Hepatic stellate cell (primary cell): ENCODE data around the gene NUBP2.
A peak's percentile ranks its signal among the peaks of the same experiment; 100 is the strongest.

Experiments used
- DNase-seq: peaks from one replicate; pipeline ENCODE4 v3.0.0; 2011; ENCODE audit warnings: low spot score

The NUBP2 gene

DNA sequence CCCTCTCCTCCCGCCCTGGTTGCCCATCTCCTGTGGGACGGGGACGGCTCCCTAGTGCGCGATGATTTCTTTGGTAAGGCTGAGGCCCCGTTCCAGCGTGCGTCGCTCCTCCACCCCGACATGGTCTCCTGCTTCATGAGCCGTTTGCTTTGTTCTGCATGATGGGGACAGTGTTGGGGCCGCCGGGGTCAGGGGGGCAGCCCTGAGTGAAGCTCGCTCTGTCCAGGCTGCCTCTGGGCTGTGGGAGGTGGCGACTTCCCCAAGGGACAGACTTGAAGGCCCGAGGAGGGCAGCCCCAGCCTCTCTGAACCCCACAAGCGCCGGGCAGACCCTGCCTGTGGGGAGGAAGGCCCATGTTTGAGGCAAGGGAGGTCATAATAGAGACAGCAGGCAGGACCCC, 23.8 kb upstream of the NUBP2 start:
- DNase-seq, result no peak

DNA sequence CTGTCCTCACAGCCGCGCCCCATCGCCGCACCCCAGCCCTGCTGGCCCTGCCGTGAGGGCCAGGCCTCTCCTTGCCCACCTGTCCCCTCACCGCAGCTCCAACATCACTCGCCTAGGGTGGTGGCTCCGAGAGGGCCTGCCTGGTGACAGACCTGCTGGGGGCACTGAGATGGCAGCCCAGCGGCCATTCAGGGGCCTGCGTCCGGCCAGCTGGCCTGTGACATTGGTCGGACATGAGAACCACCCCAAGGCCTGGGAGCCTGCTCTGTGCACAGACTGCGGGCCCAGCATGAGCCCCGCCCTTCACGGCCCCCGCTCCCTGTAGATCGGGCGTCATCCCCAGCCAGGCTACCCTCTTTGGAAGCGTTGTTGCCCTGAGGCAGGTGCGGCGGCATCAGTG, 23.2 kb upstream of the NUBP2 start:
- no peak for DNase-seq

DNA sequence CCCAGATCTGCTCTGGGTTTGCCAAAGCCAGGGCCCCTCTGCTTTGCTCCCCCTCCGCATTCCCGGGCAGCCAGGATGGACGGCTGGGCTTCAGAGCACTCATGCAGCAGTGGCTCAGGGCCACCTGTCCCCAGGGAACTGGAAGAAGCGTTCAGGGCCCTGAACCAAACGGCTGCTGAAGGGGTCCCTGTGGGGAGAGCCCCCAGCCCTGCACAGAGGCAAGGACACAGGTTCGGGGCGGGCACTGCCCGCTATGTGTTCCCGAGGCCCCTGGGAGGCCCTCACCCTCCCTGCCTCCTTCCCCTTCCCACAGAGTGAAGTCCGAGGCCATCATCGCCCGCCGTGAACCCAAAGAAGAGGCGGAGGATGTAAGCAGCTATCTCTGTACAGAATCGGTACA, 21.8 kb upstream of the NUBP2 start:
- DNase-seq, result no peak

DNA sequence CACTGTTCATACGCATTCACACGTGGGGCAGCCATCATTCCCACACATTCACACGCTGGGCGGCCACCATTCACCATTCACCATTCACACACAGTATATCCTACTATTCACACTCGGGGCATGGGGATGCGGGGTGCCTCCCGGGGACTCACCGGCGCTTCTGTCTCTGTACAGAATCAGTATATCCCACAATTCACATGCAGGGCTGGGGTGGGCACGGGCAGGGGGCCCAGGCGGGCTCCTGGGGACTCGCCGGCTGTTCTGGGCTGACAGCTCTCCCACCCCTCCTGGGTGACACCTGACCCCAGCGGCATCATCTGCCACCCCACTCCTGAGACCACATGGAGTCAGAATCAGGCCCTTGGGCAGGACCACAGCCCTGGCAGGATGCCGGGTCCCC, 21.0 kb upstream of the NUBP2 start:
- DNase-seq, result no peak

DNA sequence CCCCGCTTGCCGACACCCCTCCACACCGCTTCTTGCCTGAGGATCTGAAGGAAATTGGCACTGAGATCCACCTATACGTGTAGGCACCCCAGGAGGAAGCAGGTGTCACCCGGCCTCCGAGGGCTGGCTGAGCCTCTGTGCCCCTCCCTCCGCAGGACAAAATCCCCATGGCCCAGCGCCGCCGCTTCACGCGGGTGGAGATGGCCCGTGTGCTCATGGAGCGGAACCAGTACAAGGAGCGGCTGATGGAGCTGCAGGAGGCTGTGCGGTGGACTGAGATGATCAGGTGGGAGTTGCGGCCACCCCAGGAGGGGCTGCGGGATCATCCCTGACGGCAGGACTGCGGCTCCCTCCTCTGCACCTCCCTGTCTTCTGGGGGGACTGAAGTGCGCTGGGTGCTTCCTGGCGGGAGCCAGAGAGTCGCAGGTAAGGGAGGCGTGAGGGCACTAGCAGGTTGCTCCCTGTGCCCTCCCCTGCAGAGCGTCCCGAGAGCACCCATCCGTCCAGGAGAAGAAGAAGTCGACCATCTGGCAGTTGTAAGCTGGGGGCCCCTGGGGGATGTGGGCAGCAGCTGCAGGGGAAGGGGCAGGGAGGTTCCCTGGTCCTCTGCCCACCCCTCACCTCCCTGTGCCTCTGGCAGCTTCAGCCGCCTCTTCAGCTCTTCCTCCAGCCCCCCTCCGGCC, 20.4 kb upstream of the NUBP2 start:
- no peak for DNase-seq

DNA sequence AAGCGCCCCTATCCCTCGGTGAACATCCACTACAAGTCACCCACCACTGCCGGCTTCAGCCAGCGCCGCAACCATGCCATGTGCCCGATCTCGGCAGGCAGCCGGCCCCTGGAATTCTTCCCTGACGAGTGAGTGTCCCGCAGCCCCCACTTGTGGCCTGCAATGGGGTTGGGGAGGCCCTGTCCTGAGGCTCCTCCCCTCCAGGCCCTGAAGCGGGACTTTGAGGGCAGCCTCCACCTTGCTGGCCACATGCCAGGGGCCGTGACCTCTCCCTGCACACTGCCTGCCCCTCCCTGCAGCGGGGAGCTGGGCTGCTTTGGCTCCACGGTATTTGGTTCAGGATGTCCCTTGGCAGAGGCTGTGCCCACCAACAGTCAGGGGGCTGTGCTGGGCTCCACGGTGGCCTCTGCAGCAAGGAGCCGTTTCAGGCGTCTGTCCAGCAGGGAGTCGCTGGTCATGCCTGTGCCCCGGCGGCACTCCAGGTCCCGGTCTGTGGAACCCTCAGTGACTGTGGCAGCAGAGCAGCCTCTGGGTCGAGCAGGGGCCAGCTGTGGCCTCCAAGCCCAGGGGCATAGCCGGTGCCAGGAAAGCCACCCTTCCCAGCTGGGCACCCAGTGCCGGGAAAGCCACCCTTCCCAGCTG, 19.8 kb upstream of the NUBP2 start:
- no peak for DNase-seq

DNA sequence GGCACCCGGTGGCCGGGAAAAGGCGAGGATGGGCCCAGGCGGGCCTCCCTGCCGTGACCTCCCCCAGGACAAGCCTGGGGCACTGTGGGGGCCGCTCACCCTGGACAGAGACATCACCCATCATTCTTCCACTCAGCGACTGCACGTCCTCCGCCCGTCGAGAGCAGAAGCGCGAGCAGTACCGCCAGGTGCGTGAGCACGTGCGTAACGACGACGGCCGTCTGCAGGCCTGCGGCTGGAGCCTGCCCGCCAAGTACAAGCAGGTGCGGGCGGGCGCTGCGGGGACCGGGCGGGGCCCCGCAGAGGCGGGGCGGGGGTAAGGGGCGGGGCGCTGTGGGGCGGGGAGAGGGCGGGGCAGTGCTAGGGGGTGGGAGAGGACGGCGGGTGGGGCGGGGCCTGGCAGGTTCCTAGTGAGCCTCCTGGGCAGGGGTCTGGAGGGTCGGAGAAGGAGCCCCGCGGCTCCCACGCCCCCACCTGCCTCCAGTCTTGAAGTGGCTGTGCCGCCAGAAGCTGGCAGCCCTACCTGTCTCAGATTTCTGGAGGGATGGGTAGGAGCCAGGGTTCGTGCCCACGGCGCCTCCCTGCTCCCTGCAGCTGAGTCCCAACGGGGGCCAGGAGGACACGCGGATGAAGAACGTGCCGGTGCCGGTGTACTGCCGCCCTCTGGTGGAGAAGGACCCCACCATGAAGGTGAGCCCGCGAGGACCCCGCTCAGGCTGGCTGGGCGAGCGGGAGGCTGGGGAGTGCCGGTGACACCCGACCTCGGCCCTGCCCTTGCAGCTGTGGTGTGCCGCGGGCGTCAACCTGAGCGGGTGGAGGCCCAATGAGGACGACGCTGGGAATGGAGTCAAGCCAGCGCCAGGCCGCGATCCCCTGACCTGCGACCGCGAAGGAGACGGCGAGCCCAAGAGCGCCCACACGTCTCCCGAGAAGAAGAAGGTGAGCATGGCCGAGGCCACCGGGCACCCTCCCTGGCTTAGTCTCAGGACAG, 18.9 kb upstream of the NUBP2 start:
- no peak for DNase-seq

DNA sequence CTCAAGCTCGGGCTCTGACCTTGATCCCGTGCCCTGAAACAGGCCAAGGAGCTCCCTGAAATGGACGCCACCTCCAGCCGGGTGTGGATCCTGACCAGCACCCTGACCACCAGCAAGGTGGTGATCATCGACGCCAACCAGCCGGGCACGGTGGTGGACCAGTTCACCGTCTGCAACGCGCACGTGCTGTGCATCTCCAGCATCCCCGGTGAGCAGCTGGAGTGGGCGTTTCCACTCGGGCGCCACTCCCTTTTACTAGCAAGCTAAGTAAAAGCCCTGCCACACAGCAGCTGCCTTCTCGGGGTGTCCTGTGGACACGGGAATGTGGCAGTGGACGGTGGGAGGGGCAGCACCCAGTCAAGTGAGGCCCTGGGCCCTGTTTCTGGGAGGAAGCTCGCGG, 17.8 kb upstream of the NUBP2 start:
- DNase-seq, result no peak

DNA sequence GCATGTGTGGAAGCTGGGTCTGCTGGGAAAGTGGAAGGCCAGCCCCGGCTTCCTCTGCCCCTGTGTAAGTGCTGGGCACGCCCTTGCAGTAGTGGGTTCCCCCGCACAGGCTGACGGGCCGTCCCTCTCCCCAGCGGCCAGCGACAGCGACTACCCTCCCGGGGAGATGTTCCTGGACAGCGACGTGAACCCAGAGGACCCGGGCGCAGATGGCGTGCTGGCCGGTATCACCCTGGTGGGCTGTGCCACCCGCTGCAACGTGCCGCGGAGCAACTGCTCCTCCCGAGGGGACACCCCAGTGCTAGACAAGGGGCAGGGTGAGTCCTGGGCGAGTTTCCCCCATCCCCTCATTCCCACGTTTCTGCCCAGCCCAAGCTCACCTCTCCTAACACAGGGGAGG, 16.9 kb upstream of the NUBP2 start:
- DNase-seq, result no peak

DNA sequence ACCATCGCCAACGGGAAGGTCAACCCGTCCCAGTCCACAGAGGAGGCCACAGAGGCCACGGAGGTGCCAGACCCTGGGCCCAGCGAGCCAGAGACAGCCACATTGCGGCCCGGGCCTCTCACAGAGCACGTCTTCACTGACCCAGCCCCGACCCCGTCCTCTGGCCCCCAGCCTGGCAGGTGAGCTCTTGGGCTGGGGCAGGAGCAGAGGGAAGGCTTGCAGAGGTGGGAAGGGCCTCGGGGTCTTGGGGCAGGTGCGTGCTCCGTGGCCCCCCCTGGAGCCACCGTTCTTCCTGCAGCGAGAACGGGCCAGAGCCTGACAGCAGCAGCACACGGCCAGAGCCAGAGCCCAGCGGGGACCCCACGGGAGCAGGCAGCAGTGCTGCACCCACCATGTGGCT, 16.5 kb upstream of the NUBP2 start:
- no peak for DNase-seq

DNA sequence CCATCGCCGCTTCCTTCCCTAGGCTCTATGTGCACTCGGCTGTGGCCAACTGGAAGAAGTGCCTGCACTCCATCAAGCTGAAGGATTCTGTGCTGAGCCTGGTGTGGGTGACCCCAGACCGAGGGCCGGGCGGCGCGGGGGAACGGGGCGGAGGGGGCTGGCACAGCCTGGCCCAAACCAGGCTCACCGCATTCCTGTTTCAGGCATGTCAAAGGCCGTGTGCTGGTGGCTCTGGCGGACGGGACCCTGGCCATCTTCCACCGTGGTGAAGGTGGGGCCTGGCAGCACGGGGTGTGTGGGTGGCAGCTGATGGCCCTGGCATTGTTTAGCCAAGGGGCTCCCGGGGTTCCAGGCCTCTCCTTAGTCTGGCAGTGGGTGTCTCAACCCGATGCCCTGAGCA, 16.1 kb upstream of the NUBP2 start:
- no peak for DNase-seq

DNA sequence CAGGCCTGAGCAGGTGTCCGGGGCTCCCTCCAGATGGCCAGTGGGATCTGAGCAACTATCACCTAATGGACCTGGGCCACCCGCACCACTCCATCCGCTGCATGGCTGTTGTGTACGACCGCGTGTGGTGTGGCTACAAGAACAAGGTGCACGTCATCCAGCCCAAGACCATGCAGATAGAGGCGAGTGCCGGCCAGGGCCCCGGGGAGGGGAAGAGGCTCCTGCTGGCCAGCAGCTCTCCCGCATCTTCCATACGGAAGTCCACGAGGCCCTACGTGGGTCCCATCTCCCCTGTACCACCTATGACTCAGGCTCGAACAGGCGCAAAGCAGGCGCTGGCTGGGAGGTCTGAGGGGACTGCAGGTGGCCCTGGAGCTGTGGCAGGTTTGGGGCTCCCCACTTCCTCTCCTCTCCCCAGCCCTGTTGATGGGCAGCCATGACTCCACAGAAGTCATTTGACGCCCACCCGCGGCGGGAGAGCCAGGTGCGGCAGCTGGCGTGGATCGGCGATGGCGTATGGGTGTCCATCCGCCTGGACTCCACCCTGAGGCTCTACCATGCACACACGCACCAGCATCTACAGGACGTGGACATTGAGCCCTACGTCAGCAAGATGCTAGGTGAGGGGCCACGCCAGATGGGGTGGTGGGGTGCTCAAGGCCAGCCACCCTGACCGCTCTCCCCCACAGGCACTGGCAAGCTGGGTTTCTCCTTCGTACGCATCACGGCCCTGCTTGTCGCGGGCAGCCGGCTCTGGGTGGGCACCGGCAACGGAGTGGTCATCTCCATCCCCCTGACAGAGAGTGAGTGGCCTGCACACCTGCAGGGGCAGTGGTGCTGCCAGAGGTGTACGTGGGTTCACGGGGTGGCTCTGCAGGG, 15.4 kb upstream of the NUBP2 start:
- DNase-seq, result no peak

DNA sequence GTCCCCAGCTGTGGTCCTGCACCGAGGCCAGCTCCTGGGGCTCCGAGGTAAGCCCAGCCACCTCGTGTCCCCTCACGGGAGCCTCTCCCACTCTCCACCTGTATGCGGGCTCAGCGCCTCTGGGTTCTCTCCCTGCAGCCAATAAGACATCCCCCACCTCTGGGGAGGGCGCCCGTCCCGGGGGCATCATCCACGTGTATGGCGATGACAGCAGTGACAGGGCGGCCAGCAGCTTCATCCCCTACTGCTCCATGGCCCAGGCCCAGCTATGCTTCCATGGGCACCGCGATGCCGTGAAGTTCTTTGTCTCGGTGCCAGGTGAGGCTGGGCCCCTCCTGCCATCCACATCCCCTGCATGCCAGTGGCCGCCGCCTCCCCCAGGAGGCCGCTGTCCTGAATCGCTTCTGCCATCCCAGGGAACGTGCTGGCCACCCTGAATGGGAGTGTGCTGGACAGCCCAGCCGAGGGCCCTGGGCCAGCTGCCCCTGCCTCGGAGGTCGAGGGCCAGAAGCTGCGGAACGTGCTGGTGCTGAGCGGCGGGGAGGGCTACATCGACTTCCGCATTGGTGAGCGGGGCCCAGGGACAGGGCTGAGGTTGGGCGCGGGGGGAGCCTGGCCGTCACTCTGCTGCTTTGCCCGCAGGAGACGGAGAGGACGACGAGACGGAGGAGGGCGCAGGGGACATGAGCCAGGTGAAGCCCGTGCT, 14.5 kb upstream of the NUBP2 start:
- DNase-seq, result no peak

DNA sequence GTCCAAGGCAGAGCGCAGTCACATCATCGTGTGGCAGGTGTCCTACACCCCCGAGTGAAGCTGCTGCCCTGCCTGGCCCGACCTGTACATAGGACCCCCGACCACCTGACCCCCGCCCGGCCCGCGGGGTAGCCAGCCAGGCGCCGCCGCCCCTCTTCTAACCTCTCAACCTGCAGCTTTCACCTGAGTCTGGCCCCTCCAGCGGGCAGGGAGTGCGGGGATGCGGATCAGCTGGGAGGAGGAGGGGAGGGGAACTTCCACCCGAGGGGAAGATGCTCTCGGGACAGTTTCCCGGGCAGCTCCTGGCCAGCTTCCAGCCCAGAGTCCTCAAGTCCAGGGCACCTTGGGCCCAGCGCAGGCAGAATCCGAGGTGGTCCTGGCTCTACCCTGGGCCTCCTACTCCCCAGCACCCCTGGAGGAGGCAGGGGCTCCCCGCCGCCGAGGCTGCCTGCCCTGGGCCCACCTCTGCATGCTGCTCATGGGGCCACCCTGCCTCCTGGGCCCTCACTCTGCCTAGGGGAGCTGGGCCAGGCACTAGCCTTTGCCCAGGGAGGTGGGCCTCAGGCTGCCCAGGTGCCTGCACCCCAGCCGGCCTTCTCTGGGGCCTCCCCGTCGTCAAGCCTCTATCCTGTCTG, 13.9 kb upstream of the NUBP2 start:
- no peak for DNase-seq

DNA sequence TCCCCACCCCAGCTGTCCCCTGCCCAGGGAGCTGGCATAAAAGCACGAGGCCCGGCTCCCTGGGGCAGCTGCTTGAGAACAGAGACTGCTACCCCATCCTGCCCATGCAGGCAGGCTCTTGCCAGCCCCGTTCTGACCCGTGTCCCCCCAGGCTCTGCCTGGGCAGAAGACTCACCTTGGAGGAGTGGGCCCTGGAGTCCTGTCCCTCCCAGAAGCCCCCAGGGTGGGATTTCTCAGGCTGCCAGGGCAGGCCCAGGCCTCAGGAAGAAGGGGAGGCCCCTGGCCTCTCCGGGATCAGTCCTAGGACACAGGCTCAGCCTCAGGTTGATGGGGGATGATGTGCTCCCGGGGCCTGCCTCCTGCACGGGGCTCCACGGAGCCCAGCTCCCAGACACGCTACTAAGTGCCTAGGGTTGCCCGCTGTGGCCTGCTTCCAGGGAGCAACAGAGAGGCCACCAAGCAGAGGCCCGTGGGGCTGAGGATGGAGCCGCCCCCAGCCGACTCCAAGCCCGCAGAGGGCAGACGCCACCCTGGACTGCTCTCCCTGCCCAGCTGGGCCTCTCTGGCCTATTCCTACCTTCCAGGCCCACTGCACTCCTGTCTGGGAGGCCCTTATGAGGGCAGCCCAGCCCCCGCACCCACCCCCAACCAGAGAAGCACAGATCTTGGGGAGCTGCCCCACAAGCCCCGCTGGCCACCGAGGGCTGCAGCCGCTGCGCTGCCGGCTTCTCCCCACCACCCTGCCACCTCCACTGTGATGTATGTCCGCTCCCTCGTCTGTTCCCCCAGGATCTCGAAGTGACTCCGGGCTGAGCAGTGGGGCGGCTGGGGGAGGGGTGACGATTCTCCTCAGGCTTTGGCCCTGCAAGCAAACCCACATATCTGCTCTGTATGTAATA, 13.1 kb upstream of the NUBP2 start:
- DNase-seq, result no peak

DNA sequence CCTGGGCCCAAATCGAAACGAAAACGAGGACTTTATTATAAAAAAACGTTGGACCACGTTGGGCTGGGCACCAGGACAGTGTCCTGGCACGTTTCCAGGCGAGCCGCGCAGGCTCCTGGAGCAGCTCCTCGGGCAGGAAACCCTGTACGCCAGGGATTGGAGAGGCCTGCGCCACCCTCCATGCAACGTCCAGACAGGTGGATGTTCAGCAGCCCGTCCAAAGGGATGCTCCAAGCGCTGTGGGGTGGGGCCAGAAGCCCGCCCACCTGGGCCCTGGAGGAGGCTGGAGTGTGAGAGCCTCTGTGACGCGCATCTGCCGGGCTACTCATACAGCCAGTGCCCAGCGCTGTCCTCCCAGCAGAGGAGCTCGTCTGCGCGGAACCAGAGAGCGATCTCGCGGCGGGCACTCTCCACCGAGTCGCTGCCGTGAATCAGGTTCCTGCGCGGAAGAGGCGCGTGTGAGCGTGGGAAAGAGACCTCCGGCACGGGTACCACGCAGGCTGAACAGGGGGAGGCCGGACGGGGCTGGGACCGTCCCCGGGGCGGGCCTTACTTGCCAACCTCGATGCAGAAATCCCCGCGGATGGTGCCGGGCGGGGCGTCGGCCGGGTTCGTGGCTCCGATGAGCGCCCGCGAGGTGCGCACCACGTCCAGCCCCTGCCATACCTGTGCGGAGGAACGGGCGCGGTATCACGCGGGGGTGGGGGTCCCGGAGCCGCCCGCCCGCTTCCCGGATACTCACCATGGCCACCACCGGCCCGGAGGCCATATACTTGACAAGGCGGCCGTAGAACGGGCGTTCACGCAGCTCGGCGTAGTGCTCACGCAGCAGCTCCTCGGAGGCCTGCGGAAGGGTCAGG, 12.2 kb upstream of the NUBP2 start:
- DNase-seq, result peak; percentile 78

DNA sequence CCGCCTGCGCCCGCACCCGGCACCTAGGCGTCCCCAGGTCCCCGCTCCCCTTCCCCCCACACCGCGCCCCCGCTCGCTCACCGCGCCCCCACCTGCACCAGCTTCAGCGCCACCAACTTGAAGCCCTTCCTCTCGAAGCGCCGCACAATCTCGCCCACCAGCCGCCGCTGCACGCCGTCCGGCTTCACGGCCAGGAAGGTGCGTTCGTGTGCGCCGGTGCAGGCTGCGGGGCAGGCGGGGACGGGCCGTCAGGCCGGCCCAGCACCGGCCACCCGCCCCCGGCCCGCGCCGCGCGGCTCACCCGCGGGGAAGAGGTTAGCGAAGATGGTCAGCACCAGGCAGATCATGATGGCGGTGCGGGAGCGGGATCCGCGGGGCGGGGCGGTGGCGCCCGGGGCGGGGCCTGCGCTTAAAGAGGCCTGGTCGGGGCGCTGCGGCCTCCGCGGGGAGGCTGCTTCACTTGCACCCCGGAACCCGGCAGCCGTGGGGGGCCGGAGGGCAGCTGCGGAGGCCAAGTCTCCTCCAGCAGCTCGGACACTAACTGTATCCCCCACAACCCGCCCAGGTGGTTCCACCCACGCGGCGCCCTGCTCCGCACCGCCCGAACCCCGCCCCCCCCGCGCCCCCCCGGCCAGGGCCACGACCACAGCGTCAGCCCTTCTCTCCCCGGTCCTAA, 11.4 kb upstream of the NUBP2 start, which contains the start of gene NME3:
NME3 (minus strand) TSS at position 356 of the 676 bp plus-strand sequence; CDS start at position 347, 9 bp downstream.
- DNase-seq, result peak; percentile 88

DNA sequence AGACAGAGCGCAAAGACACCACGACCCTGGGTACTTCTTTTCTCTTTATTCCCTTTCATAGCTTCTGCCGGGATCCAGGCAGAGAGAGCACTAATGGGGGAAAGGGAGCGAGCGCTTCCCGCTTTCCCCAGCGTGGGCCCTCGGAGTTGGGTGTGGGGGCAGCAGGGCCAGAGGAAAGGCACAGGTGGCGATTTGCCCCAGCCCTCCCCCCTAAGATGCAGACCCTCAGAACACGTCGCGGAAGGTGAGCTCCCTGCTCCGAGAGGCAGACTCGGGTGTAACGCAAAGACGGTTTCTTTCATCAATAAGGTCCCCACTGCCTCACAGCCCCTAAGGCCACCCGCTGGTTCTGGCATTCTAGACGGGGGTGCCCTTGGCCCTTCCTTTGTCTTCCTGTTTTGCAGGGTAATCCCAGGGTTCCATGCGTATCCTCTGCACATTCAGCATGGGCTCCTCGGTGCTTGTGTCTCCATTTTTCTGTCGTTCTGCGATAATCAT, 10.8 kb upstream of the NUBP2 start:
- DNase-seq, result no peak
